ENCODE results near the gene BTBD19. TPM values are rescaled to one million over a fixed set of nuclear protein-coding genes. Genes with fewer than 3 reads are reported as not detected.

BTBD19 gene
- total and polyA plus RNA-seq, 2 of the 8 experiments (the other 6 are each of a cell fraction or from before 2014, with no cell fraction given) = 1.1 TPM

DNA sequence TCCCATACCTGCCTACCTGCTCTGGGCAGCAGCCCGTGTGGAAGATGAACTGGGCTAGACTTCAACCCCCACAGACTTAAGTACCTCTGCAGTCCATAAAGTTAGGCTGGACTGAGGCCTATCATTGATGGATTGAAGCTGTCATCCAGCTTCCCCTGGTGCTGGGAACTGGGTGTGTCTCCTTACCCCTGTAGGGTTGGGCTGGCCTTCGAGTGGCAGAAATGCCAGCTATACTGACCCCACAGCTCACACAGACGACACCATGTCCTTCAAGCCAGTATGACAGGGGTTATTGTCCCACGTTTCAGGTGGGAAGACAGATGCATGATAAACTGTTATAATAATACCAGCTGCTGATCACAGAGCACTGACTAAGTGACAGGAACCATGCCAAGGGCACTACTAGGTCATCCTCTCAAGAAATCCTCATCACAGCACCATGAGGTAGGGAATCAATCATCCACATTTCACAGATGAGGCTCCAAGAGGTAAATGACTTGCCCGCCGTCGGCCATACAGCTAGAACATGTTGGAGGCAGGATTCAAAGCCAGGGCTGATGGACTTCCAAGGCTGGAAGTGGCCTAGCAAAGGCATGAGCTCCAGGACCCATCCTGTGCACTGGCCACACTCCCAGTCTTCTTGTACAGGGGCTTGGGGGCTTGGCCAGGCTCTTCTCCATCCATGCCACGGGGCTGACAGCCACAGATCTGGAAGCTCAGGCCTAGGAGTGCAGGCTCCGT is 20.0 kb upstream of the BTBD19 start, which contains the start of gene BEST4 (continued):
- TF ChIP-seq, protein P1, sequence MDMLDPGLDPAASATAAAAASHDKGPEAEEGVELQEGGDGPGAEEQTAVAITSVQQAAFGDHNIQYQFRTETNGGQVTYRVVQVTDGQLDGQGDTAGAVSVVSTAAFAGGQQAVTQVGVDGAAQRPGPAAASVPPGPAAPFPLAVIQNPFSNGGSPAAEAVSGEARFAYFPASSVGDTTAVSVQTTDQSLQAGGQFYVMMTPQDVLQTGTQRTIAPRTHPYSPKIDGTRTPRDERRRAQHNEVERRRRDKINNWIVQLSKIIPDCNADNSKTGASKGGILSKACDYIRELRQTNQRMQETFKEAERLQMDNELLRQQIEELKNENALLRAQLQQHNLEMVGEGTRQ (IDR thresholded peaks at IDR 0.05; ENCODE audit: low read length) = no peak
- no peak for TF ChIP-seq EZH2 (IDR thresholded peaks at IDR 0.05; ENCODE audit: low read depth, low read length, severe bottlenecking)

All from H1 (cell line).